HepG2 (cell line): Measurements from ENCODE around the gene MYORG. TPM values are rescaled to one million over a fixed set of nuclear protein-coding genes. Genes with fewer than 3 reads are reported as not detected.

ENCODE experiments used
- BRCA1 ChIP-seq: sonication (generic); formaldehyde crosslinking; IDR thresholded peaks from 2 replicates; pipeline ENCODE4 v1.4.0; 2020; ENCODE audit warnings: missing genetic modification reagents
- ELK4 ChIP-seq: sonication (generic); formaldehyde crosslinking; IDR thresholded peaks from 2 replicates; pipeline ENCODE4 v1.9.0; 2021; ENCODE audit warnings: missing genetic modification reagents, borderline replicate concordance
- HMG20B ChIP-seq: conservative IDR thresholded peaks from 2 replicates; pipeline ENCODE4 v1.6.1; 2016; ENCODE audit warnings: missing genetic modification reagents, missing compliant biosample characterization
- NAIF1 ChIP-seq: sonication (generic); formaldehyde crosslinking; IDR thresholded peaks from 2 replicates; pipeline ENCODE4 v1.5.0; 2020; ENCODE audit warnings: mild to moderate bottlenecking, missing genetic modification reagents, borderline replicate concordance
- NFE2L2 ChIP-seq: fragments of 150-350 bp; IDR thresholded peaks from 2 replicates; pipeline ENCODE4 v1.6.1; 2014; ENCODE audit warnings: low read length
- PHF5A ChIP-seq: IDR thresholded peaks from one replicate; pipeline ENCODE4 v1.6.1; 2018; ENCODE audit warnings: low read depth, missing genetic modification reagents; ENCODE audit not compliant: unreplicated experiment
- RERE ChIP-seq: IDR thresholded peaks from 2 replicates; pipeline ENCODE4 v1.6.1; 2016; ENCODE audit warnings: low read depth, missing genetic modification reagents, missing compliant biosample characterization
- THAP8 ChIP-seq: sonication (generic); formaldehyde crosslinking; IDR thresholded peaks from 2 replicates; pipeline ENCODE4 v1.5.1; 2020; ENCODE audit warnings: missing genetic modification reagents, mild to moderate bottlenecking, borderline replicate concordance
- ZNF12 ChIP-seq: sonication (generic); formaldehyde crosslinking; IDR thresholded peaks from 2 replicates; pipeline ENCODE4 v1.5.0; 2020; ENCODE audit warnings: missing genetic modification reagents
- ZNF33A ChIP-seq: sonication (generic); formaldehyde crosslinking; IDR thresholded peaks from 2 replicates; pipeline ENCODE4 v1.5.1; 2020; ENCODE audit warnings: missing genetic modification reagents, mild to moderate bottlenecking, moderate library complexity, borderline replicate concordance
- ZNF484 ChIP-seq: sonication (generic); formaldehyde crosslinking; IDR thresholded peaks from 2 replicates; pipeline ENCODE4 v1.5.1; 2020; ENCODE audit warnings: mild to moderate bottlenecking, low read depth, missing genetic modification reagents, borderline replicate concordance
- ZNF569 ChIP-seq: sonication (generic); formaldehyde crosslinking; IDR thresholded peaks from 2 replicates; pipeline ENCODE4 v1.5.0; 2020; ENCODE audit warnings: mild to moderate bottlenecking, missing genetic modification reagents, moderate library complexity, borderline replicate concordance
- ZNF605 ChIP-seq: sonication (generic); formaldehyde crosslinking; IDR thresholded peaks from 2 replicates; pipeline ENCODE4 v1.8.0; 2022; ENCODE audit warnings: mild to moderate bottlenecking, missing genetic modification reagents
- ZNF646 ChIP-seq: sonication (generic); formaldehyde crosslinking; IDR thresholded peaks from 2 replicates; pipeline ENCODE4 v1.9.0; 2021; ENCODE audit warnings: mild to moderate bottlenecking, missing genetic modification reagents
- ZNF768 ChIP-seq: sonication (generic); formaldehyde crosslinking; IDR thresholded peaks from 2 replicates; pipeline ENCODE4 v1.4.0; 2020; ENCODE audit warnings: missing genetic modification reagents
- polyA plus RNA-seq, 8 experiments: library from polyadenylated mRNA; depleted of rRNA in 3 of 8; stranded (reverse) in 7 of 8; unstranded in 1 of 8; fragments of >200 nt; fragmentation: Illumina TruSeq in 4 of 8; extraction: Trizol in 4 of 8; gene quantifications; 2 replicates each; pipeline versions ENCODE4 v1.2.1 to v1.2.3, GENCODE V29; 2011 to 2016; ENCODE audit warnings: low read depth in 4 of 8, missing spikeins in 1 of 8, mixed read lengths in 1 of 8; ENCODE audit not compliant: insufficient read depth in 1 of 8
- total RNA-seq, 5 experiments: library from RNA; depleted of rRNA; stranded (reverse); fragments of >200 nt; fragmentation: Illumina TruSeq; extraction: Trizol; gene quantifications; 2 replicates each; pipeline ENCODE4 v1.2.3, GENCODE V29; 2016; ENCODE audit warnings: low read depth in 1 of 5

MYORG gene
- total and polyA plus RNA-seq, 2 of the 13 experiments (the other 11 are each of a cell fraction or from before 2014, with no cell fraction given): 11.1 to 22.4 TPM

GRCh38 chr9:34374905-34375552, 1.7 kb downstream of the MYORG start (continued):
- no peak for TF ChIP-seq RERE (CRISPR knock-in tag)
- TF ChIP-seq ZNF484 (CRISPR knock-in tag): no peak
- no peak for TF ChIP-seq ZNF646 (CRISPR knock-in tag)
- no peak for TF ChIP-seq NFE2L2
- no peak for TF ChIP-seq HMG20B (CRISPR knock-in tag)
- TF ChIP-seq ZNF768 (CRISPR knock-in tag): no peak
- no peak for TF ChIP-seq ZNF569
- TF ChIP-seq ELK4 (CRISPR knock-in tag): no peak
- TF ChIP-seq THAP8 (CRISPR knock-in tag): no peak
- no peak for TF ChIP-seq BRCA1 (CRISPR knock-in tag)
- TF ChIP-seq ZNF605 (CRISPR knock-in tag): no peak
- peak; percentile 64; the same call in 1 of the 2 replicates for TF ChIP-seq ZNF12
- no peak for TF ChIP-seq PHF5A (CRISPR knock-in tag)
- no peak for TF ChIP-seq ZNF33A
- no peak for TF ChIP-seq NAIF1
